Sigmoid colon (tissue), 4 donors: Measurements from ENCODE around the gene CRYGN.

Source experiments
- CTCF ChIP-seq, 4 experiments: fragments of 450-650 bp in 3 of 4; fragments of 200-600 bp in 1 of 4; IDR thresholded peaks; one replicate each; pipeline ENCODE4 v1.5.1; 2016 to 2019; ENCODE audit warnings: antibody characterized with exemption in 4 of 4, mild to moderate bottlenecking in 3 of 4, moderate library complexity in 2 of 4
- EP300 ChIP-seq, 4 donors: sonication (generic); formaldehyde crosslinking; IDR thresholded peaks; one replicate each; pipeline ENCODE4 v1.6.1; 2017; ENCODE audit warnings: antibody characterized with exemption in 4 of 4
- POLR2A ChIP-seq, 2 donors: fragments of 450-650 bp; IDR thresholded peaks; one replicate each; pipeline ENCODE4 v1.6.1; 2016; ENCODE audit warnings: antibody characterized with exemption in 2 of 2, mild to moderate bottlenecking in 2 of 2, moderate library complexity in 2 of 2
- POLR2AphosphoS5 ChIP-seq, 4 donors: sonication (generic); formaldehyde crosslinking; IDR thresholded peaks; one replicate each; pipeline ENCODE4 v1.6.1; 2017; ENCODE audit warnings: antibody characterized with exemption in 4 of 4

DNA sequence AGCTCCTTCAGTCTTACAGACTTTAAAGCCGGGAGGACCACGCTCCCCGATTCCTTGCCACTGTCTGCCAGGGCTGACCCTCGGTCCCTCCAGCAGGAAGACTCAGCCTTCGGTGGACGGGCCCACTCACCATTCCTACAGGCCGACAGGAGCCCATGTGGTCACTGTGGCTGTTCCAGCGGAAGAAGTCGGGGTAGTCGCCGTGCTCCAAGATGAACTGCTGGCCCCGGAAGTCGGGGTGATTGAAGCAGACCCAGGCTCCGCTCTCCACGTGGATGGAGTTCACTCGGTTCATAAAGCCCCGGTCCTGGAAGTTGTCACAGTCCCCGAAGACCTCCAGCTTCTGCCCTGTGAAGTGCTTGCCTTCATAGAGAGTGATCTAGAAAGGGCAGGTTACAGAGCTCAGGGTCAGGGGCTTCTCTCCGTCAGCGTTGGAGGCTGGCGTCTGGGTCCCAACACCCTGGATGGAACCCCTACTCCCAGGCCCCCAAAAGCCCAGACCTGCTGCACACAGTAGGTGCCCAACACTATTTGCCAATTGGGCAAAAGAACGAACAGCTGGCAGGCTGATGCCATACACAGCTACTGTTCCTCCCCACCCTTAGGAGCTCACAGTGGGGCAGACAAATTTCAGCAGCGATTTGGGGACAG, 1.9 kb downstream of the CRYGN start:
- TF ChIP-seq POLR2A (IDR thresholded peaks at IDR 0.05) = no peak
- no peak for TF ChIP-seq CTCF (IDR thresholded peaks at IDR 0.05)
- no peak for TF ChIP-seq POLR2AphosphoS5 (IDR thresholded peaks at IDR 0.05)
- no peak for TF ChIP-seq EP300 (IDR thresholded peaks at IDR 0.05)
